ENCODE results near the gene GJA8. TPM values are rescaled to one million over a fixed set of nuclear protein-coding genes. Genes with fewer than 3 reads are reported as not detected.
"Not testable (repeated sequence)": the region's sequence is repeated elsewhere in the genome, so short reads cannot be mapped to it uniquely, and the experiment has no call there.

GJA8 gene
- total and polyA plus RNA-seq, 12 donors, result not detected

- 0 to 1% (median 1%) methylated on average over 25 to 55 of the region's 72 CpGs; no CpG with 5 or more reads in 1 of the 4 donors for WGBS, 4 donors
- Histone ChIP-seq H3K27ac (peak within 1 kb of the TSS; percentile 60 to 94 (median 75)), H3K4me3 (peak within 1 kb of the TSS; percentile 41 to 95 (median 85))
- peak; percentile 39 to 90 for TF ChIP-seq POLR2A (IDR thresholded peaks at IDR 0.05)
- H3K9me3 ChIP-seq (replicated peaks in 1 of 3); H3K36me3 ChIP-seq (replicated peaks in 1 of 2); intact Hi-C loops (cut with DNase I); H3K27me3 ChIP-seq; H3K4me1 ChIP-seq (replicated peaks in 1 of 2): not testable (repeated sequence)
- DNase-seq, result peak; percentile 83 to 95 (median 92)
Measured at GRCh38 chr1:147928236-147929132, 25.9 kb downstream of the GJA8 start, which contains the start of gene GPR89B. TSS of gene GPR89B (plus strand) at chr1:147928420. CDS start at chr1:147928537, 117 bp downstream.

- H3K9me3 ChIP-seq (replicated peaks in 1 of 3); H3K27ac ChIP-seq; H3K4me1 ChIP-seq (replicated peaks in 1 of 2); DNase-seq; H3K27me3 ChIP-seq; H3K36me3 ChIP-seq (replicated peaks in 1 of 2); H3K4me3 ChIP-seq; intact Hi-C loops (cut with DNase I): not testable (repeated sequence)
- WGBS, 4 donors, result 87 to 100% (median 93%) methylated on average over 2 of the region's 2 CpGs
Measured at GRCh38 chr1:147931137-147931536, 28.5 kb downstream of the GJA8 start.

- H3K4me3 ChIP-seq; H3K27me3 ChIP-seq; H3K4me1 ChIP-seq (replicated peaks in 1 of 2); H3K36me3 ChIP-seq (replicated peaks in 1 of 2); DNase-seq; H3K27ac ChIP-seq; intact Hi-C loops (cut with DNase I); H3K9me3 ChIP-seq (replicated peaks in 1 of 3): not testable (repeated sequence)
- WGBS, 4 donors, result 88 to 94% (median 91%) methylated on average over 3 of the region's 3 CpGs
Measured at GRCh38 chr1:147935296-147935695, 32.7 kb downstream of the GJA8 start.

DNA sequence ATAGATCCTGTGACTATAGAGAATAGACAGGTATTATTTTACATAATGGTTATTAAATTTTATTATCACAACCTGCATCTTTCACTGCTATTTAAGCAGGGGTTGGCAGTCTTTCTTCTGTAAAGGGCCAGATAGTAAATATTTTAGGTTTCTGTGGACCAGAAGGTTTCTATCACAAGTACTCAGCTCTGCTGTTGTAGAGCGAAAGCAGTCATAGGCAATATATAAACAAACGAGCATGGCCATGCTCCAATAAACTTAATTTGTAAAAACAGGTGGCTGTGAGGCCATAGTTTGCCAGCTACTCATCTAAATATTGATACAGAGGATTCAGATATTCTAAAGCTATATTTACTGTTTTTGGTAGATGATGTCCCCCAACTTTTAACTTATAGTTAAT lies 37.9 kb downstream of the GJA8 start:
- H3K36me3 ChIP-seq (replicated peaks in 1 of 2); H3K9me3 ChIP-seq (replicated peaks in 1 of 3); H3K4me3 ChIP-seq; H3K27me3 ChIP-seq; H3K27ac ChIP-seq; intact Hi-C loops (cut with DNase I); H3K4me1 ChIP-seq (replicated peaks in 1 of 2); DNase-seq: not testable (repeated sequence)
- 84 to 93% (median 85%) methylated on average over 2 of the region's 2 CpGs for WGBS, 4 donors

GRCh38 chr1:147942563-147942962 lies 40.0 kb downstream of the GJA8 start:
- no CpG with 5 or more reads among the region's 1 CpG for WGBS, 4 donors
- intact Hi-C loops (cut with DNase I); DNase-seq; H3K27ac ChIP-seq; H3K27me3 ChIP-seq; H3K9me3 ChIP-seq (replicated peaks in 1 of 3); H3K4me3 ChIP-seq; H3K36me3 ChIP-seq (replicated peaks in 1 of 2); H3K4me1 ChIP-seq (replicated peaks in 1 of 2): not testable (repeated sequence)

DNA sequence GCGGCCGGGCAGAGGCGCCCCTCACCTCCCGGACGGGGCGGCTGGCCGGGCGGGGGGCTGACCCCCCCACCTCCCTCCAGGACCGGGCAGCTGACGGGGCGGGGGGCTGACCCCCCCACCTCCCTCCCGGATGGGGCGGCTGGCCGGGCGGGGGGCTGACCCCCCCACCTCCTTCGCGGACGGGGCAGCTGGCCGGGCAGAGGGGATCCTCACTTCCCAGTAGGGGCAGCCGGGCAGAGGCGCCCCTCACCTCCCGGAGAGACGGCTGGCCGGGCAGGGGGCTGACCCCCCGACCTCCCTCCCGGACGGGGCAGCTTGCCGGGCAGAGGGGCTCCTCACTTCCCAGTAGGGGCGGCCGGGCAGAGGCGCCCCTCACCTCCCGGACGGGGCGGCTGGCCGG lies 46.9 kb downstream of the GJA8 start:
- H3K4me3 ChIP-seq; DNase-seq; H3K27me3 ChIP-seq; intact Hi-C loops (cut with DNase I); H3K9me3 ChIP-seq (replicated peaks in 1 of 3); H3K36me3 ChIP-seq (replicated peaks in 1 of 2); H3K27ac ChIP-seq; H3K4me1 ChIP-seq (replicated peaks in 1 of 2): not testable (repeated sequence)
- 97 to 98% methylated on average over 21 to 32 of the region's 35 CpGs; no CpG with 5 or more reads in 2 of the 4 donors for WGBS, 4 donors

Other genes with a start within 250 kb of the GJA8 start
- gene ACP6, start 232.3 kb upstream of the GJA8 start, total RNA-seq, result 10 to 100 TPM in 7 of 9 donors, 1 to 10 TPM in 2; 7.4 to 32.6 (median 20.5) TPM
- 10 to 100 TPM; 16.3 to 24.6 (median 20.6) TPM for gene ACP6, start 232.3 kb upstream of the GJA8 start, polyA plus RNA-seq
- 1 to 10 TPM; 1.9 to 5.6 (median 3.4) TPM for gene GJA5, start 142.2 kb upstream of the GJA8 start, total RNA-seq
- gene GJA5, start 142.2 kb upstream of the GJA8 start, polyA plus RNA-seq, result 10 to 100 TPM in 1 of 3 donors, 1 to 10 TPM in 2; 1.5 to 11.6 (median 1.8) TPM
- 10 to 100 TPM in 6 of 9 donors, 1 to 10 TPM in 3; 2.2 to 29.8 (median 12.0) TPM for gene GPR89B, start 25.6 kb downstream of the GJA8 start, total RNA-seq
- 10 to 100 TPM; 12.5 to 22.1 (median 17.6) TPM for gene GPR89B, start 25.6 kb downstream of the GJA8 start, polyA plus RNA-seq
- gene NBPF11, start 249.5 kb downstream of the GJA8 start, total RNA-seq, result 10 to 100 TPM in 4 of 9 donors, 1 to 10 TPM in 5; 4.4 to 13.3 (median 9.7) TPM
- gene NBPF11, start 249.5 kb downstream of the GJA8 start, polyA plus RNA-seq, result 10 to 100 TPM in 1 of 3 donors, 1 to 10 TPM in 2; 6.5 to 12.0 (median 7.0) TPM